CD4-positive, alpha-beta T cell treated with Interleukin-15 for 4 hours (primary cell): ENCODE measurements around the gene RIC3.
A peak's percentile ranks its signal among the peaks of the same experiment; 100 is the strongest.

Source experiments
- DNase-seq: peaks from one replicate; pipeline ENCODE4 v3.0.0-alpha.2; 2020; ENCODE audit warnings: low spot score

Gene RIC3

DNA sequence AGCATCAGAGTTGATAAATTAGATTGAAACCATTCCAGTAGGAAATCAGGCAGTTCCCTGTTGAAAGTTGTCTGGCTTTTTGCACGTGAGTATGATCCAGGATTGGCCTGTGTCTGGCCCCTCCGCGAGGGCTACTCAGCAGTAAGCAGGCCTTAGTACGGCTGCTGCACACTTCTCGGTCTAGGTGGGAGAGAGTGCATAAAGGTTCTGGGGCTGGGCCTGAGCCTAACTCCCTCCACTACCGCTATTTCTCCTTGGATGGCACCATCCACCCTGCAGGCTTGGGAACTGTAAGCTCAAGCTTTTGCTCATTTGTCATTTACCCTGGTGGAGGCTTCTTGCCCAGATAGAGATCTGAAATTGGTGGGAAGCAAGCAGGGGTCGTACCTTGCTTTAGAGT is 65.9 kb downstream of the RIC3 start:
- DNase-seq = no peak

- no peak for DNase-seq
Observed at GRCh38 chr11:8102296-8102915, 66.4 kb downstream of the RIC3 start.

DNA sequence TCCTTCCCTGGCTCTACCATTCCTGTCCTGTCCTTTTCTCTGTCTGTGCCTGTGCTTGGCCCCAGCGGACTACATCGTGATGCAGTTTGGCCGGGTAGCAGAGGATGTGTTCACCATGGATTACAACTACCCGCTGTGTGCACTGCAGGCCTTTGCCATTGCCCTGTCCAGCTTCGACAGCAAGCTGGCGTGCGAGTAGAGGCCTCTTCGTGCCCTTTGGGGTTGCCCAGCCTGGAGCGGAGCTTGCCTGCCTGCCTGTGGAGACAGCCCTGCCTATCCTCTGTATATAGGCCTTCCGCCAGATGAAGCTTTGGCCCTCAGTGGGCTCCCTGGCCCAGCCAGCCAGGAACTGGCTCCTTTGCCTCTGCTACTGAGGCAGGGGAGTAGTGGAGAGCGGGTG is 67.4 kb downstream of the RIC3 start:
- no peak for DNase-seq

DNA sequence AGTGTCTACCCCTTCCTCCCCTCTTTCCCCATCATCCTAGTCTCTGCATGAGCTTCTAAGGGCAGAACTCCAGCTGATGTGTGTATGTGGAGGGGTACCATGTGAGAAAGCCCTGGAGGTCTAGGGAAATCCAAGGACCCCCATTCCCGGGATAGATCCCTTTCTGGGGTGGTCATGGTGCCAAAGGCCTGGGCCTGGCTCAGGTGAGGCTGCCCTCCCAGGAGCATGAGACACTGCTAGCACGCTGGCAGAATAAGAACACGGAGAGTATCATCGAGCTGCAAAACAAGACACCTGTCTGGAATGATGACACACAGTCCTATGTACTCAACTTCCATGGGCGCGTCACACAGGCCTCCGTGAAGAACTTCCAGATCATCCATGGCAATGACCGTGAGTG is 68.2 kb downstream of the RIC3 start:
- DNase-seq = no peak

DNA sequence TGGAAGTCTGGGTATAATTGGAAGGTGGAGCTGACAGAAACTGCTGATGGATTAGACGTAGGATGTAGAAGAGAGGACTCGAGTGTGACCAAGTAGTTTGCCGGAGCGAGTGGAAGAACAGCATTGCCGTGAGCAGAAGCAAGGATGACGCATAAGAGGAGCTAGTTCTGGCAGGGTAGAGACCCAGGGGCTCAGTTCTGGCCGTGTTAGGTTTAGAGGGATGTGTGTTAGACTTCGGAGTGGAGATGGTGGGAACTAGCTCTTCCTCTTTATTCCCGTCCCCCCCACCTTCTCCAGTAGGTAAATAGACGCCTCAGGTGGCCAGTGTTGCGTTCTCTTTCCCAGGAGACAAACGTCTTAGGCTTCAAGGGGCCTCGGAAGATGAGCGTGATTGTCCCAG is 68.7 kb downstream of the RIC3 start:
- DNase-seq = no peak

DNA sequence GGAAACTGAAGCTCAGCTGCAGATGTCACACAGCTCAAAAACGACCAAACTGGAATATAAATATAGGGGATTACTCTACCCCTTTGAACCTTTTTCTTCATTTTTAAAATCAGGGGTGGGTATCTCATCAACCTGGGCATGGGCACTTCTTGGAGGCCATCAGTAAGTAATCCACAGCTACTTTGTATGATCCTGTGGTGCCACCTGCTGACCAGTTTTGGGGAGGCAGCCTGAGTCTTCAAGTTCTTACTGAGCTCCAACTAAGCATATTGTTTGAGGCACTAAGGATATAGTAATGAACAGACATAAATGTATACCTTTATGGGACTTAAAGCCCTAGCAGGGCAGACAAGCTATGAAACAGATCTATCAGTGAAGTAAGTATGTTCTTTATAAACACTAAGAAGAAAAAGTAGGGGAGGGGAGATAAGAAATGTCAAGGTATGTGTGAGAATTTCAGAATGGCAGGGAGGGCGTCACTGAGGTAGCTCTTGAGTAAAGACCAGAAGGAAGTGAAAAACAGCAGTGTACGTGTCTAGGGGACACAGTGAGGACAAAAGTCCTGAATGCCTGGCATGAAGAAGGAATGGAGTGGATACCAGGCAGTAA is 69.4 kb downstream of the RIC3 start:
- peak; percentile 66 for DNase-seq

- no peak for DNase-seq
Observed at GRCh38 chr11:8098879-8099278, 69.9 kb downstream of the RIC3 start.

DNA sequence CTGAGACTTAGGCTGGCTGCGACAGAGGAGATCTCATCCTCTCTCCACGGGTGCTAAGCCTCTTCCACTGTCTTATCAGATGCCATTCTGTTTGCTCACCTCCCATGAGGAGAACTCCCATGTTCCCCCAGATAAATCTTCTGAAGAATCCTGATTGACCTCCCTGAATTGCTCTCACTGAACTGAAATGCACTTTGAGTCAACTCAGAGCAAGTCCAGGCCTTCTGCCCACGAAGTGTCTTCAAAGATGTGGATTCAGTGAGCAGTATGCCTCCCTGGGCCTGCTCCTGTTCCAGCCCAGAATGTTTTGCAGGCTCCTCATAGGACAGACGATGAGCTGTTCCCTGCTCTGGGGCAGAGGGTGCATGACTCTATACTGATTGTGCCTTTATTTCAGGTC is 70.5 kb downstream of the RIC3 start:
- DNase-seq = no peak

DNA sequence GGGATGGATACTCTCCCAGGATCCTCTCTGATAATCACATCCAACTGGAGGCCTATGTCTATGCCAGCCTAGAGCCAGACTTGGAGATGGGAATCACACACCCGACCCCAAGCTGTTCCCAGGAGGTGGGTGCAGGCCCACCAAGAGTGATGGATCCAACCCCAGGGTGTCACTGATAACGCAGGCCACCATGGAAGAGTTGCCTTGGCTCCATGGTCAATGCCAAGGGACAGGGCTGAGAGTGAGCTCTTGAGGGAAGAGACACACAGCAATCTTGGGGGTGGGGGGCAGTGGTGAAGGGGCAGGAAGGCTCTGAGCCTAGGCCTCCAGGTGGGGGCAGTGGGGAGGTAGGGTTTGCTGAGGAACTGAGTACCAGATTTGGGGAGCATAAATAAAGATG is 70.9 kb downstream of the RIC3 start:
- no peak for DNase-seq

DNA sequence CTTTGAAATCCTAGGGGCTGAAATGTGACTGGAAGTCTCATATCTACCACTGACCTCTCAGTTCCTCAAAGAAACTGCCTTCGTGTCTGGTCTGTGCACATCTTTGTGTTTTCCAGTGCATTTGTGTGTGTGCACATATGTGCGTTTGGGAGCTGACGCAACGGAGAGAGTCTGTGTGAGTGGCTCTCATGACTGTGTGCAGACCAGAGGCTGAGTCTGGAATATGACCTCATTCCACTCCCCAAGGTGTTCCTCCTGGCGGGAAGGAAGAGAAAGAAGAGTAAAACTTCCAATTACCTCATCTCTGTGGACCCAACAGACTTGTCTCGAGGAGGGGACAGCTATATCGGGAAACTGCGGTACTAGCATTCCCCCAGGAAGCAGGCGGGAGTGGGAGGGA is 71.4 kb downstream of the RIC3 start:
- no peak for DNase-seq

DNA sequence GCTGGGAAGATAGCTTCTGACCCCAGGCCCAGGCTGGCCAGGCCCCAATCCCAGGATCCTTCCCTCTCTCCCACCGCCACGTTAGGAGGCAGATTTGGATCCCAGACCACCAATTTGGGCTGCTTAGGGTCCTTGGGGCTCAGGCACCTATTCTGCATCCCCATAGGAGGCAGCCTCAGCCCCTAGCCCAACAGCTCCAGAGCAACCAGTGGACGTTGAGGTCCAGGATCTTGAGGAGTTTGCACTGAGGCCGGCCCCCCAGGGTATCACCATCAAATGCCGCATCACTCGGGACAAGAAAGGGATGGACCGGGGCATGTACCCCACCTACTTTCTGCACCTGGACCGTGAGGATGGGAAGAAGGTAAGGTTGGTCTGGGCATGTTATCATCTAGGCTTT is 71.8 kb downstream of the RIC3 start:
- no peak for DNase-seq

GRCh38 chr11:8096575-8096974 is 72.2 kb downstream of the RIC3 start:
- no peak for DNase-seq

GRCh38 chr11:8095806-8096522 is 72.9 kb downstream of the RIC3 start:
- DNase-seq = no peak

- no peak for DNase-seq
Observed at GRCh38 chr11:8095371-8095770, 73.5 kb downstream of the RIC3 start.

- no peak for DNase-seq
Observed at GRCh38 chr11:8094656-8095055, 74.2 kb downstream of the RIC3 start.

- no peak for DNase-seq
Observed at GRCh38 chr11:8093931-8094575, 74.8 kb downstream of the RIC3 start.

DNA sequence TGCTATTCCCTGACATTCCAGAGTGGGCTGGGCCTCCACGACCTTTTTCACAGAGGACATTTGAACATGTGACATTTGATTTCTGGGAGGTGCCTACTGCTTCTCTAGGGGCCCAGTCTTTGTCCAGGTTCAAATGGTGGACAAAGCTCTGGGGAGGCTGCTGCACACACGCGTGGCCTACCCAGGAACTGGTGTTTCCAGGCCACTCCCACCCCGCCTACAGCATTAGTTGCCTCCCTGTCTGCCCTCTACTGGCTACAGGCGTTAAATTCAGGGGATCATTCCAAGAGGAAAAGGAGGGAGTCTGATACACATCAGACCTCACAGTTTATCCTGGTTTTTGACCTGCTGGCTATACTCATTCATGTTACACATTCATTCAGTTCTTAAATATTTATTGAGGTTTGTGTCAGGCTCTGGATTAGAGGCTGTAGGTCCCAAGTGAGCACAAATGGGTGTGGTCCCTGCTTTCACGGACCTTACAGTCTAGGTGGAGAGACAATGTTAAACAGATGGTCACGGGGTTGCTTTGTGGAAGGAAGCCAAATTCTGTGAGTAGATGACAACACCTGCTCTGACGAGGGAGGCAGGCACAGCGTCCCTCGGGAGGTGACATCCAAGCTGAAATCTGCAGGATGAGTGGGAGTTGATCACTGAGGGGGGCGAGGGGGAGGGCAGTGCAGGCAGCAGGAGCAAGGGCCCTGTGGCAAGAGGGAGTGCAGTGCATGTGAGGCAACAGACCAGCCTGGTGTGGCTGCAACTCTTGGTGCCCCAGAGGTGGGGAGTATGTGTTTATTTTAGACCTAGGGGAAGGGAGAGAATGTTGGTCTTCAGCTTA is 76.0 kb downstream of the RIC3 start:
- peak; percentile 7 for DNase-seq

GRCh38 chr11:8091721-8092120 is 77.1 kb downstream of the RIC3 start:
- no peak for DNase-seq

- no peak for DNase-seq
Observed at GRCh38 chr11:8090756-8091155, 78.1 kb downstream of the RIC3 start.

- no peak for DNase-seq
Observed at GRCh38 chr11:8089791-8090510, 78.9 kb downstream of the RIC3 start.

- DNase-seq = no peak
Observed at GRCh38 chr11:8087756-8088155, 81.1 kb downstream of the RIC3 start.

GRCh38 chr11:8087185-8087584 is 81.6 kb downstream of the RIC3 start:
- DNase-seq = no peak
